GM21723 (cell line): ENCODE results near the gene LHPP.
A peak's percentile ranks its signal among the peaks of the same experiment; 100 is the strongest.

Source experiments
- ATAC-seq: cut with Tn5 transposase; IDR thresholded peaks from one replicate; pipeline ENCODE4 v1.9.1; 2021; ENCODE audit warnings: mild to moderate bottlenecking, moderate library complexity; ENCODE audit not compliant: unreplicated experiment

Gene LHPP

DNA sequence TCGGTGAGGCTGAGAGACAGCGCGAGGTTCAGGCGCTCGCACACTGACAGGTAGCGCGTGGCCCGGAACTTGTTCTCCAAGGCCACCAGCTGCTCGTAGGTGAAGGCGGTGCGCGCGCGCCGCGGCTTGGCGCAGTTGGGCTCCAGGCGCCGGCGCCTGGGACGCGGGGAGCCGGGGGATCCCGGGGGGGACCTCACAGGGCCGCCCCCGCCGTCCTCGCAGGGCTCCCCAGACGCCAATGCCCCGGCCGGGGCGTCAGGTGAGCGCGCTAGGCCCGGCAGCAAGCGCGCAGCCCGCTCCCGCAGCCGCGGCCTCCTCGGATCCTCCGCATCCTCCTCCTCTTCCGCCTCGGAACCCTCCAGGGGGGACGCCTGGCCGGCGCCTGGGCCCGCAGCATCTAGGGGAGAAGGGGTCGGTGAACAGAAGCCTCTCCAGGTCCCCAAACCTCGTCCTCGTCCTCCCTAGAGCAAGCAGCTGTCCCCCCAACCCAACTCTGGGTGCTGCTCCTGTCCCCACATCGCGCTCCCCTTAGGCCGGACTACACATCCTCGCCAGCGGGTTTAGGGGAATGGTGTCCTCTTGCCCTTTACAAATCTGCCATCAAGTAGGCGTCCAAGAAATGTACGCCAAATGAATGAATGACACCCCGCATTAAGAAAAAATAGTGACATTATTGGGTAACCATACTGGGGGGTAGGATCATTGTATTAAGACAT, 13.7 kb upstream of the LHPP start:
- no peak for ATAC-seq

DNA sequence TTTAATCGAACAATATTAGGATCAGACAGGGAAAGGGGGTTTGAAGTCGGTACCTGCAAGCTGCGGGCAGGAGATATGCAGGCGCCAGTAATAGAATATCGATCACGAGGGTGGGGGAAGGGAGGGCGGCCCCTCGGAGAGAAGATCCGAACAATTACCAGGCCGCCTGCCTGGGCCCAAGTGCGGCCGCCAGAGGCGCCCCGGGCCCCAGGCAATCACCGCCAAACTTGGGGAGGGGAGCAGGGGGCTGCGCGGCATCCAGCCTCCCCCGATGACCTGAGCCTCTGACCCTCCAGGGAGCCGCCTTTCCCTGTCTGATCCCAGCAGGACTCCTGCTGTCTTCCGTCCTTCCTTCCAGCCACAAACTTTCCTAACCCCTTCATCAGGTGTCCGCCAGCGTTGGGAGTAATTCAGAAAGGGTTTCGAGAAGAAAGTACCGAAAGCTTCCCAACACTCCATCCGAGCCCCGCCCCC, 12.9 kb upstream of the LHPP start:
- no peak for ATAC-seq

DNA sequence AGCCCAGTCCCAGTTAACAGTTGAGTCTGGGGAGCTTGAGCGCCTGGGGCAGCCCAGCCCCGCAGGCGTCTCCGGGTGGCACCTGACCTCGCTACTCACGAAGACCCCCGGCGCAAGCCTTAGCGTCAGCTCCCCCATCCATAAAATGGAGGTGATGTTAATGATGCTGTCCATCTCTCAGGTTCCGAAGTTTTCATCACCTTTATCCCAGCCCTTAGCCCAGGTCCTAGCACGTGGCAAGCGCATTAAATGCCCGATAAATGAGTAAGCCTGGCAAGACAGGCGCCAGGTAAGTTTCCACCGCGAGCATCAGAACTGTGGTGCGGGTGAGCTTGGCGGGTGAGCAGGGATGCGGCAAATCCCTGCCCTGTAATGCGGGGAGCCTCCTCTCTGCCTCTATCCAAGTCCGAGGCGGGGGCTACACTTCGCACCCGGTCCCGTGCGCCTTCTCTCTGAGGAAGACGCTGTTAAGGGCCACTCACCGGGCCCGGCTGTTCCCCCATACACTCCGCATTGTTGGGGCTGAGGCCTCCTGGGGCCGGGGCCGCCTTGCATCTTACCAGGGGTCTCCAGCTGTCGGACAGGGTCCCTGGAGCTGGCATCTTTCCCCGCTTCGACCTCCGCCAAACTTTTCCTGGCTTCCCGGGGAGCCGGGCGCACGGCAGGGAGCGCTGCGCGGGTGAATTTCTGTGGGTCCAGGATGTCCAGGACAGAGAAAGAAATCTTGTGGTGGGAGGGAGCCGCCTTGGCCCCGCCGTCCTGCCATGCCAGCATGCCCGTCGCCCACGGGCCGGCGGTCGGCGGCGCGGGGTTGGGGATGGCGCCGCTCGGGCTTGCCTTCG, 12.2 kb upstream of the LHPP start:
- no peak for ATAC-seq

DNA sequence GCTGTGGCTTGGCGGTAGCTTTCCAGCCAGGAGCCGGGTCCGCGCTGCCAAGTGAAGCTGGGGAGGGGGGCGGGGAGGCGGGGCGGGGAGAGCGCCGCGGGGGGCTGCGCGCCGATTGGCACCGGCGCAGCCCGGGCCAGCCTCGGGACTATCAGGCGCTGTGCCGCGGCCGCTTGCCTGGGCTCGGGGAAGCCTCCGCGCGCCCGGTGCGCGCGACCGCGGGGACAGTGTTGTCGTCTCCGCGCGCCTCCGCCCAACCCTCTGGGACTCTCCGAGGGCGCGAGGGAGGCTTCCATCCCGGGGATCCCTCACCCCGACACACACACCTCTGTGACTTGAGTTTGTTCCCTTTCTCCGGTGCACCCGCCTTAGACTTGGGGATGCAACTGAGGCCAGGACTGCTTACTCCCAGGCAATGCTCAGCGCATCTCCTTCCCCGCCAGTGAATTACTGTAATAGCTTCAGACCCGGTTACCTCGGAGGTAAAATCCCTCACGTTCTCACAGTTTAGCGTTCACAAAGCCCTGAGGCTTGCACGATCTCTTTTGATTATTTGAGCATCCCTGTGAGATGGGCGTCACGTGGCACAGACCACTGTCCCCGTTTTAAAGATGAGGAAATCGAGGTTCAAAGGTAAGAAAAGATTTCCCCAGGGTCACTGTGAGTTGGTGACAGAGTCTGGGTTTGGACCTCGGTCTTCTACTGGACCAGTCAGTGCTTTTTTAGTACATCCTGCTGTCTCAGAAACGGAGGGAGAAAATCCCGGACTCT, 11.4 kb upstream of the LHPP start, which contains the start of gene NKX1-2:
NKX1-2 (minus strand) TSS at position 24 of the 771 bp plus-strand sequence. CDS start 92 bp downstream, outside the sequence.
- ATAC-seq, result no peak

DNA sequence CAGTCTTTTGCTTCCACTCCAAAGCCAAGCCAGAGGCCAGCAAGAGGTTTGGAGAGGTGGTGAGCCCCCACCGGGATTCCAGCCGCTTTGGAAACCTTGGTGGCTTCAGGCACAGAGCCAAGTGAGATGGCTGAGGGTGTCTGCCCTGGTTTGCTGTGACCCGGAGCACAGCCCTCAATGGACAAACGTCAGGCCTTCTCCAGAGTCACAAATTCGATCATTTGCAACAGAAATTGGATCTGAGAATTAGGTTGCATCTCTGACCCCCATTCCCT, 10.9 kb upstream of the LHPP start:
- no peak for ATAC-seq

DNA sequence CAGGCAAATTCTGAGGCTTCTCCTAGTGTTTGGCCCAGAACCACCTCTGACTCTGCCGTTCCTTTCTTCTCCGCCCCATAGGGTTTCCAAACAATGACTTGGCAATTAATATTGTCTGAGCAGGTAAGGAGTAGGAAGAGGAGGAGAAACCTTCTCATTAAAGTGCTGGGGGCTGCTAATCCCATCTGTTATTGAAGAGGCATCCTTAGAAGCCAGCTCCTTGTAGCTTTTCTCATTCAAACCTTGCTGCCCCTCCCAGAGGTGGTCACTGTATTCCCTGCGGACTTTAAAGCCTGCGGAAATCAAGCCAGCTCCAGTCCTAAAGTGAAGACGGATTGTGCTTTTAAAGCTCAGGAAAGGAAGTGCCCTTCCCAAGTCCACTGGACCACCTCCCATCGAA, 10.3 kb upstream of the LHPP start:
- no peak for ATAC-seq

DNA sequence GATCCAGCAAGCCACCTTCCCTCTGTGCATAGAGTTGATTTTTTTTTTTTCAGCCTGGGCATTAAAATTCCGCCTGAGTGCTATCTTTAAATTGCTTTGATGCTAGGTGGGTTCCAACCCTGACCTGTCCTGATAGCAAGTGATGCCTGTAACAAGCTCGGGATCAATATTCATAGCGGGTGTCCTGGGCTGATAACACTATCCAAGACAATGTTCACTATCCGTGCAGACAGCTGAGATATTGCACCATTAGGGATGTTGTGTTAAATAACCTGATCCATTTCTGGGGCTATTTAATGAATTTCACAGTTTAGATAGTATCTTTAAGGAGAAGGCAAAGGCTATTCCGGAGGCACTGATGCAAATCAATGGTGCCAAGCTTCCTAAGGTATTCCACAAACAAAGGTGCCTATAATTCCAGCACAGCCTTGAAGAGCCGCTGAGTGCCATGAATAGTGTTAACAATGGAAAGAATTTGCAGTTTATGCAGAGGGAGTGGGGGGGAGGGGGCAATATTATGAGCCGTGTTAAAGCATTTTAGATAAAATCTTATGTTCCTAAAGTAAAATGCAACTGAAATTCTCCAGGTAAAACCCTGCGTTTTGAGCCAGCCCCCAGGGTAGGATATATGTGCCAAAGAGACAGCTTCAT, 7.5 kb upstream of the LHPP start:
- no peak for ATAC-seq

DNA sequence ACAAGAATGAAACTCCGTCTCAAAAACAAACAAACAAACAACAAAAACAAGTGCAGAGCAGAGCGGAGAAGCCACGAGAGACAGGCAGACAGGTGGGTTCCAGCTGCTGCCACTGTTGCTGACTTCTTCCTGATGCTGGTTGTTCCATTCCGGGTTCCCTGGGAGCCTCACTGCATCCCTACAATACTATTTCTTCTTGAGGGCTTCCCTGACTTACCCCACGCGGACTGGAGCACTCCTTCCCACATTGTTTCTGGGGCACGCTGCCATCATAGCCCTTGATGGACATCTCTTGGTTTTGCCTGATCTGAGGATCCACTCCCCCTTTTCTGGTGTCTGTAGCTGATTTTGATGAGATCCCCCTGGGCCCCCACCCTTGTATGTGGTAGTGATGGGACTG, 6.2 kb upstream of the LHPP start:
- ATAC-seq, result no peak

DNA sequence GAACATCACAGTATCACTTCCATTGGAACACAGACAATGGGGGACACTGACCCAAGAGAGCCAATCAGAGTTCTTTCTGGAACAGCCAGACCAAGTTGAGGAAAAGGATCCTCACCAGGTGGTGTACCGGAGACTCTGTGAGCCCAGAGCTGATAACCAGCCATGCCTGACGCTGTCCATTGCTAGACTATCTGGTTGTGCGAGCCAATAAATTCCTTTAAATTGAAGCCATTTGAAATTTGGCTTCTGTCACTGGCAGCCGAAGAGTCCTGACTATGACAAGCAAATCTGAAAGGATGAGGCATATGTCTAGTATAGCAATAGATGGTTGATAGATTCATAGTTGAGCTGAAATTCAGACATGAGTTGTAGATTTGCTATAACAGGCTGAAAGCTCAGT, 3.1 kb upstream of the LHPP start:
- ATAC-seq, result no peak

DNA sequence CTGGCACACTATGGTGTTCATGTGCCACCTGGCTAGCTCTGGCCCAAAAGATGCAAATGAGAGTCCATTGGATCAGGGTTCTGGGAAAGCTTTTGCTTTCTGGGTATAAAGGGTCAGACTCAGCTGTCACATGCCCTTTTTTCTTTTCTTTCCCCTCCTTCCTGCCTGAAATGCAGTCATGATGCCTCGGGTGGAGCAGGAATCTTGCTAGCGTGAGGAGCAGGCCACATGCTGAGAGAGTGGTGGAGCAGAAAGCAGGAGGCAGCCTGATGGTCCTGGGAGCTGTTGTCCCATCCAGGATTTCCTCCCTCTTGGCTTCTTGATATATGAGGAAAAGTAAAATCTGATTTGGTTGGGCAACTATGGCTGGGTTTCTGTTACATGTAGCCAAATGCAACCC, 2.7 kb upstream of the LHPP start:
- ATAC-seq, result no peak

DNA sequence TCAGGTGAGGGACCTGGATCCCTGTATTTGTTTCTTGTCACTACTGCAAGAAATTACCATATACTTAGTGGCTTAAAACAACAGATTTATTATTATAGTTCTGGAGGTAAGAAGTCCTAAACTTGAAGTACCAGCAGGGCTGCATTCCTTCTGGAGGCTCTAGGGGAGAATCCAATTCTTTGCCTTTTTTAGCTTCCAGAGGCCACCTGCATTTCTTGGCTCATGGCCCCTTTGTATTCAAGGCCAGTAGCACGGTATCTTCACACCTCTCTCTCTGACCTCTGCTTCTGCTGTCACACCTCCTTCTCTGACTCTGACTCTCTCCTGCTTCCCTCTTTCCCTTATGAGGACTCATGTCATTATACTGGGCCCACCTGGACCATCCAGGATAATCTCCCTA, 2.2 kb upstream of the LHPP start:
- no peak for ATAC-seq

DNA sequence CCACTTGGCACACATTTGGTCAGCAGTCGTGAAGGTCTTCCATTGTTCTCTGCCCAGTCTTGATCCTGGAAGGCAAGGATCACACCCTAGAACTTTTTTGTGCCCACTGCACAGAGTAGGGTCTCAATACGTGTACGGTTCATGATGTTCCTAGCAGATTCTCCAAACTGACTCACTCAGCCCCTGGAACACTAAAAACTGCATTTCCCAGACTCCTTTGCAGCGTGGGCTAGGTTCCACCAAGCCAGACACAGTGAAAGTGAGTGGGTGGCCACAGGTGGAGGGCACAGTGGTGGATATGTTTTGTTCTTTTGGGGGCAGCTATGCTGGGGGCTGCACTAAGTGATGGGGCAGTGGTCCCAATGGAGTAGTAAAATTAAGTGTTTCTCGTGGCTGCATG, 1.5 kb upstream of the LHPP start:
- ATAC-seq, result no peak

DNA sequence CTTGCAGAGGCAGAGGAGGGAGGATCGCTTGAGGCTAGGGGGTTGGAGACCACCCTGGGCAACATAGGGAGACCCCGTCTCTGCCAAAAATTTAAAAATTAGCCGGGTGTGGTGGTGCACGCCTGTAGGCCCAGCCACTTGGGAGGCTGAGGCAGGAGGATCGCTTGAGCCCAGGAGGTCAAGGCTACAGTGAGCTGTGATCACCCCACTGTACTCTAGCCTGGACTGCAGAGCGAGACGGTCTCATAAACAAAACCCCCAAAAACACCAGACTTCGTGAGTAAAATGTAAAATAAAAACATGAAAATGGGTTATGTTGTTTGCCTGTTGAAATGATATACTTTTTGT, 699 bp downstream of the LHPP start:
- ATAC-seq, result no peak

DNA sequence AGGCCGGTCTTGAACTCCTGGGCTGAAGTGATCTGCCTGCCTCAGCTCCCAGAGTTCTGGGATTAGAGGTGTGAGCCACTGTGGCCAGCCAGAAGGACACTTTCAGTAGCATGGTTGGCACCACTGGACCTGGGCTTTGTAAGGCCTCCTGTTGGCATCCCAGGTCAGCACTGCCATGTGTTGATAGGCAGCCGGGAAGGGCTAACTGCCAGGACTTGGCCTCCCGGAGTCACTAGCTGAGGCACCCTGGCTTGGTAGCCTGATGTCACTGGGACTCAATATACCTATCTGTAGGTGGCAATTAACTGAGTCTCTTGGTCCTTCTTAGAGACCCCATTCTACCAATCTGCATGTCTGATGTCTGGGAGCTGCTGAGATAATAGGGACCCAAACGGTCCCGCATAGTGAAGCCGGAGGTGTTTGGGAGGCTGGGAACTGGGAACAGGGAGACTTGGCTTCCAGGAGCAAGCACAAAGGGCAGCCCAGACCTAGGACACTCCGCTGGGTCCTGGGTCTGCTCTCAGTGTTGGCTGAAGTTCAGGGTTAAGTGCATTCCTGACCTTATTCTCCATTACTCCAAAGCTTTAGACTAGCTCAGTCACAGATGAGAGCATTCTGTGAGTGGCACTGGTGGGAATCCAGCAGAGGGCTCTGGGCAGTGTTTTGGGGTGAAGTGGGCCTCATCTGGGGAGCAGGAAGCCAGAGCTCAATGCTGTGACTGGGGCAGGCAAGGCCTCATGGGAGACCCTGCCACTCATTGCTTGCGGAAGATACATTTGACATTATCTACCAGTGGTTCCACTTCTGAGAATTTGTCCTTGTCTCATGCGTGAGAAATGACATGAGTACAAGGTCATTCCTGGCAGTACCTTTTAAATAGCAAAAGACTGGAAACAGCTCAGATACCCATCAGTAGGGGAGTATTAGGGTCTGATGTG, 2.7 kb downstream of the LHPP start:
- ATAC-seq, result no peak

DNA sequence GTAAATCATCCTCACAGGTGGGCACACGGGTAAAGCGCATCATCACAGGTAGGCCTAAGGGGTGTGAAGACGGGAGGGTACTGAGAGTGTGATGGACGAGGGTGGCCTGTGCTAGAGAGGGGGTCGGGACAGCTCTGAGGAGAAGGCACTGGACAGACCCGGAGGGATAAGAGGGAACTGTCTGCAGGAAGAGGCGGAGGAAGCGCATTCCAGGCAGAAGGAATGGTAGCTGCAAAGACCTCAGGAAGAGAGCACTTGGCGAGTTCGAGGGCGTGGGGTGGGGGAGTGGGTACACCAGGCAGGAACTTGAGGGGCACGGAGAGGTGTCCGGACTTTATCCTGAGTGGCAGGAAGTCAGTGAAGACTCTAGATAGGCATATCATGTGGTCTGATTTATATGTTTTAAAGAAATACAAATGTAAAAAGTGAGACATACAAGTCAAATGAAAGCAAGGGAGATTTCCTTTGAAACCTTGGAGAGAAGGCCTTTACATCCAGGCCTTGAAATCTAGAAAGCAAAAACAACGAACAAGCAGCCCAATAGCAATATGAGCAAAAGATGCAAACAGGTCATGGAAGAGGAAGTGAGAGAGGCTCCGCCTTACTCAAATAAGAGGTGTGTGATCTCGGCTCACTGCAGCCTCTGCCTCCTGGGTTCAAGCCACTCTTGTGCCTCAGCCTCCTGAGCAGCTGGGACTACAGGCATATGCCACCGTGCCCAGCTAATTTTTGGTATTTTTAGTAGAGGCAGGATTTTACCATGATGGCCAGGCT, 3.6 kb downstream of the LHPP start:
- peak; percentile 39 for ATAC-seq

DNA sequence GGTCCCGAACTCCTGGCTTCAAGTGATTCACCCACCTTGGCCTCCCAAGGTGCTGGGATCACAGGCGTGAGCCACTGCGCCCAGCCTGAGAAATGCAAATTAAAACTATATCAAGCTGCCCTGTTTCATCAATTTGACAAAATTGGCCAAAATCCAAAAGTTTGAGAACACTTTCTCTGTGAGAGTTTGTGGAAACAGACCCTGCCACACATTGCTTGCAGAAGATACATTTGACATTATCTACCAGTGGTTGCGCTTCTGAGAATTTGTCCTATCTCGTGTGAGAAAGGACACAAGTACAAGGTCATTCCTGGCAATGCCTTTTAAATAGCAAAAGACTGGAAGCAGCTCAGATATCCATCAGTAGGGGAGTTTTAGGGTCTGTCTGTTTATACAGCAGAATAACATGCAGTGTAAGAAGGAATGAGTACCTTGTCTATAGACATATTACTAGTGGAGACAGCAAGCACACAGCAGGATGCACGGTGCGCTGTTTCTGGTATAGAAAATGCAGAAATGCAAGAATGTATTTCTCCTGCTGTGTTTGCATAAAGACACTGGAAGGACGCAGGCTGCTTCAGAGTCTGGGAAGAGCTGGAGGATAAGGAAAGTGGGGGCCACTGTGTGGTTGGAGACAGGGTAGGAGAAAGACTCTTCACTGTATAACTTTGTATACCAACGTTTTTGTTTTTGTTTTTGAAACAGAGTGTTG, 4.3 kb downstream of the LHPP start:
- no peak for ATAC-seq

DNA sequence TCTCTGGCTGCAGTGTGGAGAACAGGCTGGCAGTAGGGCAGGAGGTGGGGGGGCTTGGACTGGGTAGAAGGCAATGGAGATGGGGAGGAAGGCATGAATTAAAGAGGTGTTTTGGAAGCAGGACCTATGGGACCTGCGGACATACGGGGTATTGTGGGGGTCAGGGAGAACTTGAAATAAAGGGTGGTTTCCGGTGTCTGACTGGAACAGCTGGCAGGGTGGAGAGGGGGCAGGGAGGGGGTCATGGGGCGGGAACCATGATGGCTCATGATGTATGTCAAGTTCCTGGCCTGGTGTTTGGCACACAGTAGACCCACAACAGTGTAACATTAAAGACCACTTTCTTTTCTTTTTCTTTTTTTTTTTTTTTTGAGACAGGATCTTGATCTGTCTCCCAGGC, 5.5 kb downstream of the LHPP start:
- no peak for ATAC-seq

DNA sequence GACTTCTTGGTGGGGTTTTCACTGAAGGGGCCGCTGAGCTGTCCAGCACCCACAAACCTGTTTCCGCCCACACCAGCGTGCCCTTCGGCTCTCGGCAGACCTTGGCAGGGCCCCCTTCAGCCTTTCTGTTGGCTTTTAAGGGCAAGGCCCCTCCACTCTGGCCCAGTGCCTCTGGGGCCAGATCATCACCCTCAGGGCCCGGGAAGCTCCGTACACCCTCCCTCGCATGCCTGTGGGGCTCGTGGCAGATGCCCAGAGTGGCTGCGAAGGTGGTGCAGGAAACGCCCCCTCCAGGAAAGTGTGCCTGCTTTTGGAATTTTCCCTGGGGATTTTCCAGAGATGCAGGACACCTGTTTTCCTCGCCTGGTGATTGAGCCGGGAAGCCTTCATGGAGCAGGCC, 7.0 kb downstream of the LHPP start:
- ATAC-seq, result no peak

DNA sequence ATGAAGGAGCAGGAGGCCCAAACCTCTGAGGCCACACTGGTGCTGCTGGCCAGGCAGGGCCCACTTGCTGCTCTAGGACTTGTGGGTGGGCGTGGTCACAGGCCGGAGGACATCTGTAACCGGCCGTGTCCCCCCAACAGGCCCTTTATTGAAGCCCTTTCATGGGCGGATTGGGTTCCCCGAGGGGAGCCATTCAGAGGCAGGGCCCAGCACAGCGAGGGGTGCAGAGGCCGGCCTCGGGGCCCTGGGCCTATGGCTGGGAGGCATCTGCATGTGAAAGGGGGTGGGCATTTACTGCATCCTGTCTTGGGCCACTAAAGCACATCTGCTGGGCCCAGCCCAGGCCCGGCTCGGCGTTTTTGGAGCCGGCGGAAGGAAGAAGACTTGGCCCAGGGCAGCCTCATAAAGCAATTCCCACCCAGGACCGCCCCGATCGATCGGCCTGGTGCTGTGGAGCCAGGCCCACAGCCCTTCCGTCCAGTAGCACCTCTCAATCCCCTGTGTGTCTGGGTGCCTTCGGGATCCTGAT, 8.4 kb downstream of the LHPP start:
- ATAC-seq, result no peak
